Fibroblast of the aortic adventitia (primary cell): ENCODE measurements around the gene DOCK1. TPM values are rescaled to one million over a fixed set of nuclear protein-coding genes. Genes with fewer than 3 reads are reported as not detected.

ENCODE experiments used
- DNase-seq: peaks from one replicate; pipeline ENCODE4 v3.0.0-alpha.2; 2010; ENCODE audit warnings: low read depth
- H3K4me3 ChIP-seq: 2 replicates; pipeline ENCODE4 v1.5.1; 2011; ENCODE audit warnings: low read depth, mild to moderate bottlenecking, control low read depth, low read length, moderate library complexity
- CTCF ChIP-seq: IDR thresholded peaks from 2 replicates; pipeline ENCODE4 v1.5.1; 2011; ENCODE audit warnings: mild to moderate bottlenecking, low read length, control low read depth, inconsistent platforms; ENCODE audit not compliant: insufficient read depth
- total RNA-seq: library from RNA; depleted of rRNA; stranded (reverse); fragments of >200 nt; gene quantifications from 2 replicates; pipeline ENCODE4 v1.2.3, GENCODE V29; 2012; ENCODE audit warnings: low replicate concordance

Gene DOCK1
- total RNA-seq, 1 donor = 75.2 TPM

GRCh38 chr10:126957111-126957510 lies 51.9 kb downstream of the DOCK1 start:
- TF ChIP-seq CTCF = no peak
- no peak for DNase-seq
- H3K4me3 ChIP-seq = no peak overlapping the region

- TF ChIP-seq CTCF = no peak
- H3K4me3 ChIP-seq = no peak overlapping the region
- DNase-seq = no peak
Observed at GRCh38 chr10:126959431-126959830, 54.2 kb downstream of the DOCK1 start.

- TF ChIP-seq CTCF = no peak
- no peak for DNase-seq
- no peak overlapping the region for H3K4me3 ChIP-seq
Observed at GRCh38 chr10:126959906-126960685, 54.9 kb downstream of the DOCK1 start.

- no peak overlapping the region for H3K4me3 ChIP-seq
- TF ChIP-seq CTCF = no peak
- DNase-seq = no peak
Observed at GRCh38 chr10:126963354-126963753, 58.1 kb downstream of the DOCK1 start.

GRCh38 chr10:126964190-126964589 lies 59.0 kb downstream of the DOCK1 start:
- no peak for TF ChIP-seq CTCF
- no peak overlapping the region for H3K4me3 ChIP-seq
- DNase-seq = no peak

- no peak for TF ChIP-seq CTCF
- H3K4me3 ChIP-seq = no peak overlapping the region
- no peak for DNase-seq
Observed at GRCh38 chr10:126966938-126967337, 61.7 kb downstream of the DOCK1 start.

GRCh38 chr10:126969310-126969709 lies 64.1 kb downstream of the DOCK1 start:
- no peak for TF ChIP-seq CTCF
- no peak overlapping the region for H3K4me3 ChIP-seq
- DNase-seq = peak; percentile 8
